Fibroblast of lung (primary cell): ENCODE data around the gene STAP2. TPM values are rescaled to one million over a fixed set of nuclear protein-coding genes. Genes with fewer than 3 reads are reported as not detected.
A peak's percentile ranks its signal among the peaks of the same experiment; 100 is the strongest.

Experiments used
- DNase-seq, 2 donors: peaks; one replicate each; pipeline versions ENCODE4 v3.0.0 to v3.0.0-alpha.2; 2010; ENCODE audit warnings: low read depth in 2 of 2
- H2AFZ ChIP-seq: 2 replicates; pipeline ENCODE4 v1.5.1; 2012; ENCODE audit warnings: low read length, control low read depth, inconsistent platforms
- H3K27ac ChIP-seq: 2 replicates; pipeline ENCODE4 v1.5.1; 2011; ENCODE audit warnings: low read length, control low read depth; ENCODE audit not compliant: insufficient read depth
- H3K27me3 ChIP-seq: 2 replicates; pipeline ENCODE4 v1.5.1; 2011; ENCODE audit warnings: mild to moderate bottlenecking, low read length; ENCODE audit not compliant: control insufficient read depth, insufficient read depth
- H3K36me3 ChIP-seq: 2 replicates; pipeline ENCODE4 v1.5.1; 2011; ENCODE audit warnings: low read length; ENCODE audit not compliant: control insufficient read depth, insufficient read depth
- H3K4me1 ChIP-seq: 2 replicates; pipeline ENCODE4 v1.5.1; 2011; ENCODE audit warnings: low read length; ENCODE audit not compliant: control insufficient read depth, insufficient read depth; ENCODE audit errors: extremely low read depth
- H3K4me2 ChIP-seq: 2 replicates; pipeline ENCODE4 v1.5.1; 2011; ENCODE audit warnings: low read length, control low read depth; ENCODE audit not compliant: insufficient read depth; ENCODE audit errors: extremely low read depth
- H3K4me3 ChIP-seq, 4 experiments: fragments of 200-600 bp in 1 of 4; sonication (generic) in 1 of 4; replicated peaks in 1 of 4; 2 replicates each; pipeline ENCODE4 v1.5.1; 2011 to 2016; ENCODE audit warnings: low read length in 4 of 4, low read depth in 3 of 4, mild to moderate bottlenecking in 3 of 4, control low read depth in 2 of 4, inconsistent platforms in 1 of 4, mixed read lengths in 1 of 4; ENCODE audit not compliant: insufficient read depth in 1 of 4; ENCODE audit errors: control extremely low read depth in 1 of 4
- H3K79me2 ChIP-seq: 2 replicates; pipeline ENCODE4 v1.5.1; 2012; ENCODE audit warnings: mild to moderate bottlenecking, low read length, inconsistent platforms; ENCODE audit not compliant: control insufficient read depth, insufficient read depth
- H3K9ac ChIP-seq: 2 replicates; pipeline ENCODE4 v1.5.1; 2011; ENCODE audit warnings: mild to moderate bottlenecking, low read length, control low read depth; ENCODE audit not compliant: insufficient read depth
- H3K9me3 ChIP-seq: 2 replicates; pipeline ENCODE4 v1.5.1; 2012; ENCODE audit warnings: low read depth, low read length; ENCODE audit not compliant: control insufficient read depth, insufficient read depth
- H4K20me1 ChIP-seq: 2 replicates; pipeline ENCODE4 v1.5.1; 2011; ENCODE audit warnings: low read length; ENCODE audit not compliant: control insufficient read depth, insufficient read depth; ENCODE audit errors: extremely low read depth
- CTCF ChIP-seq, 2 donors: IDR thresholded peaks in 1 of 2; conservative IDR thresholded peaks in 1 of 2; 1 replicate in 1 of 2; 2 replicates in 1 of 2; pipeline ENCODE4 v1.5.1; 2011 to 2012; ENCODE audit warnings: low read length in 2 of 2, control low read depth in 1 of 2, inconsistent platforms in 1 of 2, low read depth in 1 of 2, mild to moderate bottlenecking in 1 of 2
- EZH2 ChIP-seq: IDR thresholded peaks from 2 replicates; pipeline ENCODE4 v1.5.1; 2012; ENCODE audit warnings: low read length, control low read depth, mild to moderate bottlenecking; ENCODE audit errors: missing control alignments
- polyA plus RNA-seq, 2 donors: library from polyadenylated mRNA; depleted of rRNA in 1 of 2; stranded (reverse) in 1 of 2; unstranded in 1 of 2; fragments of >200 nt; gene quantifications; 2 replicates each; pipeline ENCODE4 v1.2.1, GENCODE V29; 2011 to 2012; ENCODE audit warnings: missing spikeins in 1 of 2
- total RNA-seq: library from RNA; depleted of rRNA; stranded (reverse); fragments of >200 nt; gene quantifications from 2 replicates; pipeline ENCODE4 v1.2.1, GENCODE V29; 2014

STAP2 gene
- total and polyA plus RNA-seq, 2 donors (not counting 1 experiment from before 2014, with no cell fraction given): 1.7 to 4.8 TPM

- Histone ChIP-seq H4K20me1 (no peaks in the 10 kb centered on the region), H3K36me3 (peaks cover 16% of the 10 kb centered on the region), H3K9ac (no peak overlapping the region), H3K4me1 (peaks cover 50% of the 10 kb centered on the region), H3K4me3 (no peak overlapping the region), H3K4me2 (no peak overlapping the region), H3K9me3 (no peaks in the 10 kb centered on the region), H3K27me3 (no peaks in the 10 kb centered on the region), H2AFZ (no peak overlapping the region), H3K79me2 (peaks cover 82% of the 10 kb centered on the region), H3K27ac (no peak overlapping the region)
- DNase-seq: no peak
- no peak for TF ChIP-seq EZH2
- TF ChIP-seq CTCF (conservative IDR thresholded peaks at IDR 0.05 in 1 of 2, IDR thresholded peaks at IDR 0.05 in 1 of 2; ENCODE audit: low read depth in 1 of 2, low read length in 2 of 2): no peak
These were observed 32.9 kb upstream of the STAP2 start for GRCh38 chr19:4371247-4372164.

GRCh38 chr19:4370418-4371041 is 31.9 kb upstream of the STAP2 start:
- H3K27ac ChIP-seq: no peak overlapping the region
- peaks cover 79% of the 10 kb centered on the region for H3K79me2 ChIP-seq
- H3K4me2 ChIP-seq: no peak overlapping the region
- H3K4me1 ChIP-seq: peaks cover 41% of the 10 kb centered on the region
- H3K9ac ChIP-seq: no peak overlapping the region
- peaks cover 24% of the 10 kb centered on the region for H3K36me3 ChIP-seq
- no peaks in the 10 kb centered on the region for H4K20me1 ChIP-seq
- H2AFZ ChIP-seq: no peak overlapping the region
- DNase-seq: no peak
- no peaks in the 10 kb centered on the region for H3K27me3 ChIP-seq
- H3K4me3 ChIP-seq: no peak overlapping the region
- TF ChIP-seq EZH2: no peak
- TF ChIP-seq CTCF (conservative IDR thresholded peaks at IDR 0.05 in 1 of 2, IDR thresholded peaks at IDR 0.05 in 1 of 2; ENCODE audit: low read depth in 1 of 2, low read length in 2 of 2): no peak
- no peaks in the 10 kb centered on the region for H3K9me3 ChIP-seq

GRCh38 chr19:4369888-4370260 is 31.2 kb upstream of the STAP2 start:
- H2AFZ ChIP-seq: no peak overlapping the region
- DNase-seq: peak in 1 of 2 donors; percentile 56
- H4K20me1 ChIP-seq: no peaks in the 10 kb centered on the region
- no peak overlapping the region for H3K4me3 ChIP-seq
- H3K4me2 ChIP-seq: peak overlapping the region; percentile 64
- H3K9me3 ChIP-seq: no peaks in the 10 kb centered on the region
- peaks cover 30% of the 10 kb centered on the region for H3K36me3 ChIP-seq
- H3K27me3 ChIP-seq: no peaks in the 10 kb centered on the region
- peak overlapping the region; percentile 8 for H3K9ac ChIP-seq
- peak overlapping the region; percentile 52 for H3K27ac ChIP-seq
- H3K79me2 ChIP-seq: peaks cover 75% of the 10 kb centered on the region
- TF ChIP-seq EZH2: no peak
- peak; percentile 28 to 52 for TF ChIP-seq CTCF (conservative IDR thresholded peaks at IDR 0.05 in 1 of 2, IDR thresholded peaks at IDR 0.05 in 1 of 2; ENCODE audit: low read depth in 1 of 2, low read length in 2 of 2)
- H3K4me1 ChIP-seq: peaks cover 34% of the 10 kb centered on the region
